ENCODE measurements around the gene DTX1.

Gene DTX1

DNA sequence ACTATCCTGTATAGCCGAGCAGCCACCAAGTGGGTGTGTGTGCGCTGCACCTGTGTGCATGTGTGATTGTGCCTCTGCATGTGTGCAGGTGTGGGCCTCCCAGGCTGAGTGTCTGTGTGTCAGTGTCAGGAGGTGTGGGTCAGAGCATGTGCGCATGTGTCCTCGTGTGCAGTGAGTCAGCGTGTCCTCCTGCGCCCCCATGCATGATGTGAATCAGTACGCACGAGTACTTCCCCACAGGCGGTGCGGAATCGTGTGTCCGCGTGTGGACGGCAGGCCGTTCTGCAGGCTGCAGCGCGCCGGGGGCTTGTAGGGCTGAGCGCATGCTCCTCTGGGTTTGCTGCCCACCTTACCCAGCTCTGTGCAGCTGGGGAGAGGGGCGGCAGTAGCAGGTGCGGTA is 34.2 kb downstream of the DTX1 start:
- TF ChIP-seq KLF10 (tag by site-specific recombination; IDR thresholded peaks at IDR 0.05): no peak
- no peak for TF ChIP-seq ZNF548 (tag by site-specific recombination; IDR thresholded peaks at IDR 0.05)
- no peak for TF ChIP-seq ZNF341 (tag by site-specific recombination; IDR thresholded peaks at IDR 0.05; ENCODE audit: low read depth)
- no peak for TF ChIP-seq ZNF501 (tag by site-specific recombination; IDR thresholded peaks at IDR 0.05)
- TF ChIP-seq ZNF473 (tag by site-specific recombination; IDR thresholded peaks at IDR 0.05): no peak
- TF ChIP-seq, protein P1, sequence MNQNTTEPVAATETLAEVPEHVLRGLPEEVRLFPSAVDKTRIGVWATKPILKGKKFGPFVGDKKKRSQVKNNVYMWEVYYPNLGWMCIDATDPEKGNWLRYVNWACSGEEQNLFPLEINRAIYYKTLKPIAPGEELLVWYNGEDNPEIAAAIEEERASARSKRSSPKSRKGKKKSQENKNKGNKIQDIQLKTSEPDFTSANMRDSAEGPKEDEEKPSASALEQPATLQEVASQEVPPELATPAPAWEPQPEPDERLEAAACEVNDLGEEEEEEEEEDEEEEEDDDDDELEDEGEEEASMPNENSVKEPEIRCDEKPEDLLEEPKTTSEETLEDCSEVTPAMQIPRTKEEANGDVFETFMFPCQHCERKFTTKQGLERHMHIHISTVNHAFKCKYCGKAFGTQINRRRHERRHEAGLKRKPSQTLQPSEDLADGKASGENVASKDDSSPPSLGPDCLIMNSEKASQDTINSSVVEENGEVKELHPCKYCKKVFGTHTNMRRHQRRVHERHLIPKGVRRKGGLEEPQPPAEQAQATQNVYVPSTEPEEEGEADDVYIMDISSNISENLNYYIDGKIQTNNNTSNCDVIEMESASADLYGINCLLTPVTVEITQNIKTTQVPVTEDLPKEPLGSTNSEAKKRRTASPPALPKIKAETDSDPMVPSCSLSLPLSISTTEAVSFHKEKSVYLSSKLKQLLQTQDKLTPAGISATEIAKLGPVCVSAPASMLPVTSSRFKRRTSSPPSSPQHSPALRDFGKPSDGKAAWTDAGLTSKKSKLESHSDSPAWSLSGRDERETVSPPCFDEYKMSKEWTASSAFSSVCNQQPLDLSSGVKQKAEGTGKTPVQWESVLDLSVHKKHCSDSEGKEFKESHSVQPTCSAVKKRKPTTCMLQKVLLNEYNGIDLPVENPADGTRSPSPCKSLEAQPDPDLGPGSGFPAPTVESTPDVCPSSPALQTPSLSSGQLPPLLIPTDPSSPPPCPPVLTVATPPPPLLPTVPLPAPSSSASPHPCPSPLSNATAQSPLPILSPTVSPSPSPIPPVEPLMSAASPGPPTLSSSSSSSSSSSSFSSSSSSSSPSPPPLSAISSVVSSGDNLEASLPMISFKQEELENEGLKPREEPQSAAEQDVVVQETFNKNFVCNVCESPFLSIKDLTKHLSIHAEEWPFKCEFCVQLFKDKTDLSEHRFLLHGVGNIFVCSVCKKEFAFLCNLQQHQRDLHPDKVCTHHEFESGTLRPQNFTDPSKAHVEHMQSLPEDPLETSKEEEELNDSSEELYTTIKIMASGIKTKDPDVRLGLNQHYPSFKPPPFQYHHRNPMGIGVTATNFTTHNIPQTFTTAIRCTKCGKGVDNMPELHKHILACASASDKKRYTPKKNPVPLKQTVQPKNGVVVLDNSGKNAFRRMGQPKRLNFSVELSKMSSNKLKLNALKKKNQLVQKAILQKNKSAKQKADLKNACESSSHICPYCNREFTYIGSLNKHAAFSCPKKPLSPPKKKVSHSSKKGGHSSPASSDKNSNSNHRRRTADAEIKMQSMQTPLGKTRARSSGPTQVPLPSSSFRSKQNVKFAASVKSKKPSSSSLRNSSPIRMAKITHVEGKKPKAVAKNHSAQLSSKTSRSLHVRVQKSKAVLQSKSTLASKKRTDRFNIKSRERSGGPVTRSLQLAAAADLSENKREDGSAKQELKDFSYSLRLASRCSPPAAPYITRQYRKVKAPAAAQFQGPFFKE (tag by site-specific recombination; IDR thresholded peaks at IDR 0.05; ENCODE audit: borderline replicate concordance): no peak
- no peak for TF ChIP-seq ZNF23 (tag by site-specific recombination; IDR thresholded peaks at IDR 0.05; ENCODE audit: borderline replicate concordance)
- TF ChIP-seq ZNF266 (tag by site-specific recombination; IDR thresholded peaks at IDR 0.05; ENCODE audit: low read depth): no peak
- no peak for TF ChIP-seq KLF16 (tag by site-specific recombination; IDR thresholded peaks at IDR 0.05)
- no peak for TF ChIP-seq ZNF423 (tag by site-specific recombination; IDR thresholded peaks at IDR 0.05)
- POLR2A ChIA-PET: no interaction called here
- H3K4me3 ChIP-seq (ENCODE audit: low read depth, low read length): no peak overlapping the region
- no peaks in the 10 kb centered on the region for H3K9me3 ChIP-seq (ENCODE audit: control insufficient read depth, insufficient read depth, low read depth, low read length)
- no peaks in the 10 kb centered on the region for H3K36me3 ChIP-seq (ENCODE audit: control insufficient read depth in 2 of 2, insufficient read depth in 1 of 2, low read length in 2 of 2)
- no peaks in the 10 kb centered on the region for H3K4me1 ChIP-seq (ENCODE audit: control insufficient read depth, insufficient read depth, low read length)
- CTCF ChIA-PET: interaction anchor here (1.2 kb wide), 1 partner anchor 42 kb away, joined by 3 read pairs; no protein-coding TSS in a partner anchor
- H3K27ac ChIP-seq (ENCODE audit: extremely low read depth, low read depth, low read length): no peak overlapping the region

DNA sequence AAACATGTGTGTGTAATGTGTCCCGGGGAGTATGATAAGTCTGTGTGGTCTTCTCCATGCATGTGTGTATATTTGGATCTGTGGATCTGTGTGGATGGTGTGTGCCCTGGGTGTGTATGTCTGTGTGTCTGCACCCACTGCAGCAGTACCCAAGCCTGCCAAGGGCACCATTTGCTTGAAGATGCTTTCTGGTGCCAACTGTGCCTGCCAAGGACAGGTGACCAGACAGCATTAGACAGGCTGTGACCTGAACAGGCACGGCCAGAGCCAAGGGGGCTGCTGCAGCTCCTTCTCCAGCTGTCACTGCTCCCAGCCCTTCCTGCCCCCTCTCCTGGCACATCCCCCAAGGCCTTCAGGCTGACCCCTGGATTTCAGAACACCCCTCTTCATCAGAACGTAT is 35.0 kb downstream of the DTX1 start:
- ChIA-PET CTCF (interaction anchor here (0.5 to 1.4 kb wide), 2 partner anchors 10 to 70 kb away, joined by 3 to 4 read pairs; no protein-coding TSS in a partner anchor), POLR2A (no interaction called here)
- H3K4me3 ChIP-seq (ENCODE audit: low read depth, low read length): no peak overlapping the region
- TF ChIP-seq, protein P1 (tag by site-specific recombination; IDR thresholded peaks at IDR 0.05; ENCODE audit: borderline replicate concordance): no peak
- TF ChIP-seq ZNF19 (tag by site-specific recombination; IDR thresholded peaks at IDR 0.05; ENCODE audit: low read depth) (no peak), ZNF394 (tag by site-specific recombination; IDR thresholded peaks at IDR 0.05; ENCODE audit: borderline replicate concordance) (no peak), ZBTB21 (tag by site-specific recombination; IDR thresholded peaks at IDR 0.05) (no peak), ZNF501 (tag by site-specific recombination; IDR thresholded peaks at IDR 0.05) (no peak), PRDM1 (tag by site-specific recombination; IDR thresholded peaks at IDR 0.05) (no peak), SCRT2 (tag by site-specific recombination; IDR thresholded peaks at IDR 0.05) (no peak), ZSCAN23 (tag by site-specific recombination; IDR thresholded peaks at IDR 0.05) (no peak), ZNF585B (tag by site-specific recombination; IDR thresholded peaks at IDR 0.05) (no peak), YY2 (tag by site-specific recombination; IDR thresholded peaks at IDR 0.05) (no peak), ZNF266 (tag by site-specific recombination; IDR thresholded peaks at IDR 0.05; ENCODE audit: low read depth) (no peak)
- TF ChIP-seq, protein P2, sequence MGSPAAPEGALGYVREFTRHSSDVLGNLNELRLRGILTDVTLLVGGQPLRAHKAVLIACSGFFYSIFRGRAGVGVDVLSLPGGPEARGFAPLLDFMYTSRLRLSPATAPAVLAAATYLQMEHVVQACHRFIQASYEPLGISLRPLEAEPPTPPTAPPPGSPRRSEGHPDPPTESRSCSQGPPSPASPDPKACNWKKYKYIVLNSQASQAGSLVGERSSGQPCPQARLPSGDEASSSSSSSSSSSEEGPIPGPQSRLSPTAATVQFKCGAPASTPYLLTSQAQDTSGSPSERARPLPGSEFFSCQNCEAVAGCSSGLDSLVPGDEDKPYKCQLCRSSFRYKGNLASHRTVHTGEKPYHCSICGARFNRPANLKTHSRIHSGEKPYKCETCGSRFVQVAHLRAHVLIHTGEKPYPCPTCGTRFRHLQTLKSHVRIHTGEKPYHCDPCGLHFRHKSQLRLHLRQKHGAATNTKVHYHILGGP (tag by site-specific recombination; IDR thresholded peaks at IDR 0.05): no peak
- TF ChIP-seq, protein P3, sequence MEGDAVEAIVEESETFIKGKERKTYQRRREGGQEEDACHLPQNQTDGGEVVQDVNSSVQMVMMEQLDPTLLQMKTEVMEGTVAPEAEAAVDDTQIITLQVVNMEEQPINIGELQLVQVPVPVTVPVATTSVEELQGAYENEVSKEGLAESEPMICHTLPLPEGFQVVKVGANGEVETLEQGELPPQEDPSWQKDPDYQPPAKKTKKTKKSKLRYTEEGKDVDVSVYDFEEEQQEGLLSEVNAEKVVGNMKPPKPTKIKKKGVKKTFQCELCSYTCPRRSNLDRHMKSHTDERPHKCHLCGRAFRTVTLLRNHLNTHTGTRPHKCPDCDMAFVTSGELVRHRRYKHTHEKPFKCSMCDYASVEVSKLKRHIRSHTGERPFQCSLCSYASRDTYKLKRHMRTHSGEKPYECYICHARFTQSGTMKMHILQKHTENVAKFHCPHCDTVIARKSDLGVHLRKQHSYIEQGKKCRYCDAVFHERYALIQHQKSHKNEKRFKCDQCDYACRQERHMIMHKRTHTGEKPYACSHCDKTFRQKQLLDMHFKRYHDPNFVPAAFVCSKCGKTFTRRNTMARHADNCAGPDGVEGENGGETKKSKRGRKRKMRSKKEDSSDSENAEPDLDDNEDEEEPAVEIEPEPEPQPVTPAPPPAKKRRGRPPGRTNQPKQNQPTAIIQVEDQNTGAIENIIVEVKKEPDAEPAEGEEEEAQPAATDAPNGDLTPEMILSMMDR (tag by site-specific recombination; IDR thresholded peaks at IDR 0.05): no peak
- no peak overlapping the region for H3K27ac ChIP-seq (ENCODE audit: extremely low read depth, low read depth, low read length)
- H3K36me3 ChIP-seq (ENCODE audit: control insufficient read depth in 2 of 2, insufficient read depth in 1 of 2, low read length in 2 of 2): no peaks in the 10 kb centered on the region
- H3K9me3 ChIP-seq (ENCODE audit: control insufficient read depth, insufficient read depth, low read depth, low read length): no peaks in the 10 kb centered on the region
- no peaks in the 10 kb centered on the region for H3K4me1 ChIP-seq (ENCODE audit: control insufficient read depth, insufficient read depth, low read length)

Data from HEK293 (cell line).